Measurements from ENCODE around the gene SERPINE3.

The SERPINE3 gene

GRCh38 chr13:51329606-51330005 lies 9.9 kb upstream of the SERPINE3 start:
- DNase-seq, result no peak

- peak in 1 of 2 donors; percentile 39 for DNase-seq
These were observed 8.7 kb upstream of the SERPINE3 start for GRCh38 chr13:51330791-51331190.

- DNase-seq, result no peak
These were observed 8.1 kb upstream of the SERPINE3 start for GRCh38 chr13:51331354-51331861.

- DNase-seq, result no peak
These were observed 6.7 kb upstream of the SERPINE3 start for GRCh38 chr13:51332566-51333361.

GRCh38 chr13:51333421-51333820 lies 6.1 kb upstream of the SERPINE3 start:
- no peak for DNase-seq

- DNase-seq, result no peak
These were observed 5.7 kb upstream of the SERPINE3 start for GRCh38 chr13:51333826-51334225.

- DNase-seq, result no peak
These were observed 2.7 kb upstream of the SERPINE3 start for GRCh38 chr13:51336746-51337145.

- no peak for DNase-seq
These were observed 651 bp downstream of the SERPINE3 start for GRCh38 chr13:51339952-51340732.

- no peak for DNase-seq
These were observed 1.7 kb downstream of the SERPINE3 start for GRCh38 chr13:51341232-51341631.

GRCh38 chr13:51341791-51342190 lies 2.3 kb downstream of the SERPINE3 start:
- DNase-seq, result no peak

- no peak for DNase-seq
These were observed 3.2 kb downstream of the SERPINE3 start for GRCh38 chr13:51342706-51343105.

GRCh38 chr13:51343475-51343874 lies 4.0 kb downstream of the SERPINE3 start:
- DNase-seq, result no peak

GRCh38 chr13:51346397-51346796 lies 6.9 kb downstream of the SERPINE3 start:
- DNase-seq, result no peak

- no peak for DNase-seq
These were observed 7.6 kb downstream of the SERPINE3 start for GRCh38 chr13:51347099-51347498.

GRCh38 chr13:51348069-51348967 lies 8.8 kb downstream of the SERPINE3 start:
- DNase-seq, result no peak

- DNase-seq, result no peak
These were observed 9.5 kb downstream of the SERPINE3 start for GRCh38 chr13:51349016-51349415.

GRCh38 chr13:51355217-51355616 lies 15.7 kb downstream of the SERPINE3 start:
- DNase-seq, result no peak

- DNase-seq, result no peak
These were observed 18.6 kb downstream of the SERPINE3 start for GRCh38 chr13:51357928-51358595.

GRCh38 chr13:51359352-51359751 lies 19.9 kb downstream of the SERPINE3 start:
- DNase-seq, result no peak

GRCh38 chr13:51360489-51360888 lies 21.0 kb downstream of the SERPINE3 start:
- DNase-seq, result no peak

- no peak for DNase-seq
These were observed 21.6 kb downstream of the SERPINE3 start for GRCh38 chr13:51361106-51361505.

- no peak for DNase-seq
These were observed 24.1 kb downstream of the SERPINE3 start for GRCh38 chr13:51363625-51364024.

All from bone marrow (tissue), 2 donors.